Stimulated activated CD8-positive, alpha-beta memory T cell treated with anti-CD3 and anti-CD28 coated beads, Interleukin-12 subunit alpha, Interleukin-12 subunit beta, amount 100 ng/mL, for 24 hours (primary cell): ENCODE results near the gene ACO2.
A peak's percentile ranks its signal among the peaks of the same experiment; 100 is the strongest.
"Not testable (repeated sequence)": the region's sequence is repeated elsewhere in the genome, so short reads cannot be mapped to it uniquely, and the experiment has no call there.

Experiments used
- DNase-seq: peaks from one replicate; pipeline ENCODE4 v3.0.0-alpha.2; 2020; ENCODE audit errors: extremely low read depth

Gene ACO2

DNA sequence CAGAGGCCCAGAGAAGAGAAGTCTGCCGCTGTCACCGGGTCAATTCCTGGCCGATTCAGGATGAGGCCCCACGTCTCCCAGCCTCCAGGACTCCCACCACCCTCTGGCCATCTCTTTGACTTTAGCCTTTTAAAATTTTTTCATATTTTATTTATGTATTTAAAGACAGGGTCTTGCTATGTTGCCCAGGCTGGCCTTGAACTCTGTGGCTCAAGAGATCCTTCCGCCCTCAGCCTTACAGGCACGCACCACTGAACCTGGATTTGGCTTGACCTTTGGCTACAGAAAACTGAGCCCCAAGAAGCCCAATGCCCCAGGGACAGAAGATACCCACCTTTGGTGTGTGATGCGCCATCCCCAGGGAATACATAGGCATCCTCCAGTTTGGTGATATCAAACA is 71.4 kb downstream of the ACO2 start:
- no peak for DNase-seq

DNA sequence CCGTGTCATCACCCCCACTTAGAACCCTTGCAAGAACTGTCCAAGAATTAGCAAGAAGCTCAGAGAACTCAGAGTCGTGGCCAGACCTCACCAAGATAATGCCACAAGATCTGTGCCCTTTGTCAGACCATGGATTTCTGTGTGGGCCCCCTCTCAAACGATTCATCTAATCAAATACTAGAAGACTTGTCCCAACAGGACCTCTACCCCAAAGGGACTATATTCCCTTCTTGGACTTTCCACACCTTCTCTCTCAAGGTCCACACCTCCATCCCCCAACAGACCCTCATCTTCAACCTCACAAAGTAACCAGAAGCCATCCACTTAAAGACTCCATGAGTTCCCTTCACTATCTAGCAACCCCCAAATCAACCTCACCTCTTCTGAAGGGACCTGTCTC is 72.6 kb downstream of the ACO2 start:
- DNase-seq = no peak

DNA sequence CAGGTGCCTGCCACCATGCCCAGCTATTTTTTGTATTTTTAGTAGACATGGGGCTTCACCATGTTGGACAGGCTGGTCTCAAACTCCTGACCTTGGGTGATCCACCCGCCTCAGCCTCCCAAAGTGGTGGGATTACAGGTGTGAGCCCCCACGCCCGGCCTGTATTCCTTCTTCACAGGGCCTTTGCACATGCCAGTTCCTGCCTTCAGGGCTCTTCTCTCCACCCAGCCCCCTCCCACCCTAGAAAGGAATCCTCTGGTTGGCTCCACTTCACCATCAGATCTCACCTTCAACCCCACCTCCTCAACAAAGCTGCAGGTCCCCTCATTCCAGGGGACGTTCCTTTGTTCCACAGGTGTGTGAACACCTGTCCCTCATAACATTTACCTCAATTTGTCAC is 73.3 kb downstream of the ACO2 start:
- DNase-seq = no peak

DNA sequence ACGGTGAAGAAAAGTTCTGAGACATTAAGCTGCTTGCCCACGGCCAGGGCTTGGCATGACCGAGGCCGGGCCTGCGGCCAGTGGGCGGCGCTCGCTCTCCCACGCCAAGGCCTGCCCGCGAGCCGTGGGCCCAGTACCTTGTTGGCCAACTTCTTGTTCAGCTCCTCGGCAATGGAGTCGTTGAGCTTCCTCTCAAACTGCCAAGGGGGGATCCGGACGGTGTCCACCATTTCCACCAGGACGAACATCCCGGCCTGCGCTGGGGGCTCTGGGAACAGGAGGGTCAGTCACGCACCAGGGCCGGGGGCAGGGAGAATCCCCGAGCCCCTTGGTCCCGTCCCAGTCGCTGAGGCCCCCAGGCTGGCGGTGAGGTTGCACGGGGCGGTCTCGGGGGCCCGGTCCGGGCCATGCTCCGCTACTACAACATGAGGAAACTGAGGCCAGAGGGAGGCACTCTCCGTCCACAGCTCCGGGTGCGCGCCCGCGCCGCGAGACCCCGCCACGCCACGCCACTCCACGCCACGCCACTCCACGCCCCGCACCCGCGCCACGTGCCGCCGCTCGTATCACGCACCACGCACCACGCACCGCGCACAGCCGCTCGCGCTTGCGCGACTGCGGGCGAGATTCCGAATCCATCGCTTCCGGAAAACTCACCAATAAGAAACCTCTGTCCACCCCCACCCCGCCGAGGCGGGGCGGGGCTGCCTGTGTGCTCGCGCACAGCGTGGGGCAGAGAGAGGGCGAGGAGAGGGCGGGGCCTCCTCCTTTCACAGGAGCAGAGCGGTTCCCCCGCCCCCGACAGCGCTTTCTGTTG is 75.1 kb downstream of the ACO2 start, which contains the start of gene POLR3H:
TSS of gene POLR3H (minus strand) at position 617 of the 817 bp plus-strand sequence. CDS start at position 248, 369 bp downstream.
- DNase-seq = peak; percentile 96

DNA sequence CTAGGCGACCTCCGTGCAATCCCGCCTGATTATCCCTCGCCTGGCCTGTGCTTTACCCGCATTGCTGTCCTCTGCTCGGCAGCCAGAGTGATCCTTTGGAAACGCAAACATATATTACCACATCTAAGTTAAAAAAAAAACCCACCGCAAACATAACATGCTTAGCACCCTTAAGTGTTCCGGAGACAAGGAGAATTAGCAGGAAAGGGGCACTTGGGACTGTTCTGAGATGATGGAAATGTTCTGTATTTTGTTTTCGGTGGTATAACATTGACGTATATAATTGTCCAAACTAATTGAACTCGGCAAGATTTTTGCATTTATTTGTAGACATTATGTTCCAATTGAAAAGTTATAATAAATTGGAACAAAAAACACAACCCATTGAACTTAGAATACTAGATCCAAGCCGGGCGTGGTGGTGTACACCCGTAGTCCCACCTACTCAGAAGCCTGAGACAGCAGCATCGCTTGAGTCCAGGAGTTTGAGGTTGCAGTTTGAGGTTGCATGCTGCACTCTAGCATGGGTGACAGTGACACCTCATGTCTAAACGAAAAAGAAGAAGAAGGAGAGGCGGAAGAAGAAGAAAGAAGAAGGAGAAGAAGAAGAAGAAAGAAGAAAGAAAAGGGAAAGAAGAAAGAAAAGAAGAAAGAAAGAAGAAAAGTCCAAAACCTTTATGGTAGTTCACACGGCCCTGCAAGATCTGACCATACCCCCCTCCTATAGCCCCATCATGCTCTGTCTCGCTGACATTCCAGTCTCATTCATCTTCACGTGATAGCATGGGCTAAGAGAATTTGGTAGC is 76.0 kb downstream of the ACO2 start:
- no peak for DNase-seq

DNA sequence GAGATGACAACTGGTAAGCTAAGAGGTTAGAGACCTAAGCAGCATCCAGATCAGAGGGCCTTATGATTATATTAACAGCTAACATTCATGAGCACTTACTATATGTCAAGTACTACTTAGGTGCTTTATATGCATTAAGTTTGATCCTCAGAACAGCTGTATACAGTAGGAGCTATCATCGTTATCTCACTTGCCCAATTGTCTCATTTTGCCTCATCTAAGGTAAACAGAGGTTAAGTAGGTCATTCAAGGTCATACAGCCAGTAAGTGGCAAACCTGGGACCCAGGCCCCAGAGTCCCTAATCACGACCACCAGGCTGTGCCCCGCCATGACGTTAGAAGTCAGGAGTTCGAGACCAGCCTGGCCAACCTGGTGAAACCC is 79.9 kb downstream of the ACO2 start:
- DNase-seq = no peak

DNA sequence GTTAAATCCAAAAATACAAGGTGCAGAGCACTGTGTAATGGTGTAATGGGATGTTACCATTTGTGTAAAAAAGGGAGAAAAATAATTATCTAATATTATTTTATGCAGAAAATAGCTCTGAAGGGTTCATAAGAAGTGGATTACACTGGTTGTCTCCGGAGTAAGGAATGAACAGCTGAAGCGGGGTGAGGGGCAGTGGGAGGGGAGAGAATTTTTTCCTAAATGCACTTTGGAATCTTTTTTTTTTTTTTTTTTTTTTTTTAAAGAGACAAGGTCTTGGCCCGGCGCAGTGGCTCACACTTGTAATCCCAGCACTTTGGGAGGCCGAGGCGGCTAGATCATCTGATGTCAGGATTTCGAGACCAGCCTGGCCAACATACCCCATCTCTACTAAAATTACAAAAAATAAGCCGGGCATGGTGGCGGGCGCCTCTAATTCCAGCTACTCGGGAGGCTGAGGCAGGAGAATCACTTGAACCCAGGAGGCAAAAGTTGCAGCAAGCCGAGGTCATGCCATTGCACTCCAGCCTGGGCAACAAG is 82.1 kb downstream of the ACO2 start:
- DNase-seq = no peak

DNA sequence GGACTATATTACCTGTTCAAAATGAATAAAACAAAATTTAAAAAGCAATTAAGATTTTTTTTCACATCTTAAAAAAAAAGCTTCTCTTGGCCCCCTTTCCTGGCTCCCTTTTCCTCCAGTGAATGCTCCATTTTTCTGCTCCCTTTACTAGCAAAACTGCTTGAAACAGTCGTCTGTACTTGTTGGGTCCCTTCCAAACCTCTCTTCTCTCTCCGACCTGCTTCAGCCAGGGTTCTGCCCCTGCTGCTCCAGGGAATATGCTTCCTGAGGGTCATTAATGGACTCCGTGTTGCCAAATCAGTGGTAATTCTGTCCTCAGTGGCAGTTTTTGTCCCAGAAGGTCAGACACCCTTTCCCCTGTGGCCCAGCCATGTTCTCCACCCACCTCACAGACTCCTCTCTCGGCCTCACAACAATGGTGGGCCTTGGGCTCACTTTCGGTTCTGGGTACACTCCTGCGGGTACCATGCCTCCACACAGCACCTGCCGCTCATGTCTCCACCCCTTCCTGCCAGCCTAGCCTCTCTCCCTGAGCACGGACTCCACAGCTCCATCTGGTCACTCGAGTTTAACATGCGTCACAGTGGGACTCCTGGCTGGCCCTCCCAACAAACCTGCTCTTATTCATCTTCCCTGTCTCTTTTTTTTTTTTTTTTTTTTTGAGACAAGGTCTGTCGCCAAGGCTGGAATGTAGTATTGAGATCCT is 83.1 kb downstream of the ACO2 start:
- no peak for DNase-seq

DNA sequence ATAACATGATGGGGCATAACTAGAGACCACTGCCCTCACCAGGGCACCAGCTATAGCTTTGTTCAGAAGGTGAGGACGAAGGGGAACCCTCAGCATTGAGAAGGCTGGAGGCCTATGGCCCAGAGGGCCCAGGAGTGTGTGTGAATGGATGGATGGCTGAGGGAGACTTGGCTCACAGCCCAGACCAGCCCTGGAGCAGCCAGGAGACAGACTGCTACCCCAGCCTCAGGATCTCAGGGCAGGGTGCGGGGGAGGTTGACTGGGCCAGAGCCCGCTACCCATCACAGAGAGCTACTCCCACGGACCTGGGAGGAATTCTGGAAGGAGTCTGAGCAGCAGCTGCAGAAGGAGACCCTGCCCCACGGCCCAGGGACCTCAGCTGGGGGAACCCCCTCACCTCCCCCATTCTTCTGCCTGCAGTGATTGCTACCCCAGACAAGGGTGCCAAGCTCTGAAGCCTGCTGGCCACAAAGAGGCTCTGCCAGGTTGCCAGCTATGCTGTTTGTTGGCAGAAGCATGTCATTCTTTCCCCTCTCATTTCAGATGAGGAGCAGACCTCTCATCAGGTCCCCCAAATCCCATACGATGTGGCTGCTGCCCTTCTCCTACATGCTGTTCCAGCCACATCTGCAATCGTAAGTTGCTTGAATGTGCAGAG is 86.5 kb downstream of the ACO2 start:
- no peak for DNase-seq

DNA sequence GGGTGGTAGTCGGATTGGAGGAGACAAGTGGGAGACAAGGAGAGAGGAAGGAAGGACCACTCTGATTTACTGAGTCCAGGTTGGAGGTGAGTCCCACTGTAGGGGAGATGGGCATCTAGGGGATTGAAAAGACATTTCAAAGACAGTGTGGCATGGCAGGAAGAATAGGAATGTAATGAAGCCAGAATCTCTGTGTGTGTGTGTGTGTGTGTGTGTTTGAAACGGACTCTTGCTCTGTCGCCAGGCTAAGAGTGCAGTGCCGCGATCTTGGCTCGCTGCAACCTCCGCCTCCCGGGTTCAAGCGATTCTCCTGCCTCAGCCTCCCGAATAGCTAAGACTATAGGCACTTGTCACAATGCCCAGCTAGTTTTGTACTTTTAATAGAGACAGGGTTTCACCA is 87.6 kb downstream of the ACO2 start:
- no peak for DNase-seq

DNA sequence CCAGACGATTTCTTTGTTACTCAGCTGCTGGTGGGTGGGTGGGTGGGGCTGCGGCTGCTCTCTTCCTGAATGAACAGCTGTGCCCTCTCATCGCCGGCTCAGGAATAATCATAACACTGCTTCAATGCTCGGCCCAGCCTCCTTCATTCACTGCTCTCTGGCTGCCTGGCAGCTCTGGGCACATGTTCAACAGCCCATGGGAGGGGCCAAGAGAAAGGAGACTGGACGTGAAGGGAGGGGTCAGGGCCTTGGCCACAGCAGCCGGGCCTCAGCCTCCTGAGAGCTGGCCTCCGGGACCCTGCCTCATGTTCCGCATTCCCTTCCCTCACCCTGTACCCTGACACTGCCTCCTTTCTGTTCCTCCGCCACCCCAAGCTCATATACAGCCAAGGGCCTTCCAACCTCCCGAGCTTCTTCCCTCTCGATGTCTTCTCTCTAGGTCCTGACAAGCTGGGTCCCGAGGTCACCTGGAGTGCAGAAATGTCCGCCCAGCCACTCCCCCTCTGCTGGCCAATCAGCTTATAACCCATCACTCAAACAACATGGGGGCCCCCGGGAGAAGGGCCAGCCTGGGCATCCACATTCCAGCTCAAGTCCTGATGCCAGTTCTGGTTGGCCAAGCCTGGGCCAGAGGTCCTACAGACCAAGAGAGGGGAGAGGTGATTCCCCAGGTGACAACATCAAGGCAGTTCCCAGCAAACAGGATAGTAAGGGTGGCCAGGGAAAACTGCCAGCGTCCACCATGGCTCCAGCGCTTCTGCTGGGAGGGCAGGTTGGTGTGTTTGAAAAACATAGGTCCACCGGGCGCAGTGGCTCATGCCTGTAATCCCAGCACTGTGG is 88.7 kb downstream of the ACO2 start:
- DNase-seq = no peak

DNA sequence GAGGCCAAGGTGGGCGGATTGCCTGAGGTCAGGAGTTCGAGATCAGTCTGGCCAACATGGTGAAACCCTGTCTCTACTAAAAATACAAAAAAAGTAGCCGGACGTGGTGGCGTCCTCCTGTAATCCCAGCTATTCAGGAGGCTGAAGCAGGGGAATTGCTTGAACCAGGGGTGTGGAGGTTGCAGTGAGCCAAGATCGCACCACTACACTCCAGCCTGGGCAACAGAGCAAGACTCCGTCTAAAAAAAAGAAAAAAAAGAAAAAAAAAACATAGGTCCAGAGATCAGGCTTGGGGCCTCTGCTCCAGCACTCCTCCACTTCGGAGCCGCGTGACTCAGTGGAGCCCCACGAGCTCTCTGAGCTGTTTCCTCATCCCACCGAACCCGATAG is 89.3 kb downstream of the ACO2 start:
- not testable (repeated sequence) for DNase-seq

DNA sequence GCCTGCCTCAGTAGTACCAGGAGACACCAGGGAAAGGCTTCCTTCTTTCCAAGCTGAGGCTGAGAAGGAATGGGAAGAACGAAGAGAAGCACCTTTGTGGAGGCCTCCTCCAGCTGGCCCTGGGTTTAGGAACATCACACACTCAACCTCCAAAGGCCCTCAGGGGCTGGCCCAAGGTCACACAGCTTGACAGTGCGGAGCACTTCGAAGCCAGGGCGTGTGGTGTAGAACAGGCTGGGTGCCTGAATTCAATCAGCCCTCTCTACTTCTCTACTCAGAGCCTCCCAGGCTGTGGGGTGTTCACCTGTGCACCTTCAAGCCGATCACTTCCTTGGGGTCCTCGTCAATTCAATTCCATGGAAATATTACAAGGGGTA is 91.2 kb downstream of the ACO2 start:
- no peak for DNase-seq

DNA sequence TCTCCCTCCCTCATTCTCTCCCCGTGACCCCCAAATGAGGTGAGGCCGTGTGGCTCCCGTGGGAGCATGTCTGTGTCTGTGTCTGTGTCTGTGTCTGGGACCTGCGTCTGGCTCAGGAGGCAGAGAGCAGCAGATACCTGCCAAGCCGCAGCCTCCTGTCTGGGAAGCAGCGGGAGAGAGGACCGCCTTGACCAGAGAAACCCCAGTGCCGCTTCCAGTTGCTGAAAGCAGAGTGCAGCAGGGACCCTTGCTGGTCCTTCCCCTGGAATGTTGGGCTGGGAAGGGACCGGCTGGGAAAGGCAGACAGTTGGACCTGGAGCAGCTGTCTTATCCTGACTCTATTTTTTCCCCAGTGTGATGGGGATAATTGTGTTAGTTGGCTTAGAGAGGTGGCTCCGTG is 92.4 kb downstream of the ACO2 start:
- DNase-seq = no peak

DNA sequence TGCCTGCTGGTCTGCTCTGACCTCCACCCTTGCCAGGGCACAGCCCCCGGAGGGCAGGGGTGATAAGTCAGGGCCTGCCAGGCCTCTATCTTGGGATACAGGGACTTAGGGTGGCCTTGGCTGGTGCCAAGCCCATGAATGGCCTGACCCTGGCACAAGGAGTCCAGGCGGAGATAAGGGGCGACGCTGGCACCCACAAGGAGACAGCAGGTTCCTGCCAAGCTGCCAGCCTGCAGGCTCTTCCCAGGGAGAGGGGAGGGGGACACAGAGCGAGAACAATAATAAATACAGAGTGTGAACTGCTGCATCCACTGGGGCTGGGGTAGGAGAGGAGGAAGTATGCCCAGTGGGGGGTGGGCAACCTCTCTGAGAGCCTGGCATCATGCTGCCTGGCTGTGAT is 92.9 kb downstream of the ACO2 start:
- no peak for DNase-seq

DNA sequence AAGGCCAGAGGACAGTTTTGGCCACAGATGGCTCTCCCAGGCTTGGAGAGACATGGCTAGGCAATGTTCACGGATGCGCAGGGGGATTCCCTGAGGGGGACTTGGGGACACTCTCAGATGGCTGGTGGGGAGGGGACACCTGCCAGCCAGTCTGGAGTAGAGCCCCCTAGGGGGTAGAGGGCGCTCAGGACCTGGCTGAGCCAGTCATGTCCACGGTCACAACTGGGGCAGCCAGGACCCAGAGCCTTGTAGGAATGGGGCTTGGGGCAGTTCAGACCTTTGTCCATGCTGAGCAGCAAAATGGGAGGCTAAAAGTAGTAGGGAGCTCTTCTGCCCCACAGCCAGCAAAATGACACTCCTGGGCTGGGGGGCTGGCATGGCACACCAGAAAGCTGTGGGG is 93.5 kb downstream of the ACO2 start:
- DNase-seq = no peak

DNA sequence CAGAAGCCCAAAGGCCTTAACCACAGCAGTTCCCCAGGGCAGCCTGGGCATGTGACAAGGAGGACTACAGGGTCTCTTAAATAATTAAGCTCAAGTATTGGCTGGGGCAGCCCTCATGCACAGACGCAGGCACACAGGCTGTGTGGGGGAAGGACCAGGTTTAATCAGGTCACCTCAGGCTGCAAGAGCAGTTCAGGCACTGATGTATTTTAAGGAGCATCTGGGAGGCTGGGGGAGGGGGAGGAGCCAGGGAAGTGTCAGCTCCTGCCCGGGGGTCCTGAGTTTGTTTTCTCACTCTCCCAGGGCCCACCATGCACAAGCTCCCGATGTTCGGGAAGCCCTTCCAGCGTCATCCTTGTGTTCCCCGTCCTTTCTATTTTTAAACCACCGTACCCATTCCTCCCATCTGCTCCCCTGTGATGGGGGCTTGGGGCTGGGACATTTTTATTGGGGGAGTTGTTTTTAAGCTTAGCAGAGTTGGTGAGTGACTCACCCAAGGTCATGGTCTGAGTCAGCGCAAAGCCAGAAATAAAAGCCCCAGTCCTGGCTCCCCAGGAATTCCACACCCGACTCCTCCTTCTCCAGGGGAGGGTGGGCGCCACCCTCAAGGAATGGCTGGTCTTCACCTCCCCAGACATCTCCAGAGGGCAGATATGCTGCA is 94.3 kb downstream of the ACO2 start:
- no peak for DNase-seq

DNA sequence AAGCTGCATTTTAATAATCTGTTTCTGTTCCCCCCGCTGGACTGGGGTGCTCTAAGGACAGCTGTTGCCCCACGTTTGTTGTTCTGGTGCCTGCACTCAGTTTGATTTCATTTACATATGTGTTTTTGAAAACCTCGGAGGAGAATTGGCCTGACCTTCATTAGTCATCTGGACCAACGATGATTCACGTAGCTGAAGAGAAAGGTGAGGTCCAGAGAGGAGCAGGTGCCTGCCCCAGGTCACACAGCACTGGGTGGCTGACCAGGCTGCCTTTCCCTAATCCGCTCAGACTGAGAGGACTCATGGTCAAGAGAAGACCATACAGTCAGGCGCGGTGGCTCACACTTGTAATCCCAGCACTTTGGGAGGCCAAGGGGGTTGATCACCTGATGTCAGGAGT is 95.6 kb downstream of the ACO2 start:
- no peak for DNase-seq

DNA sequence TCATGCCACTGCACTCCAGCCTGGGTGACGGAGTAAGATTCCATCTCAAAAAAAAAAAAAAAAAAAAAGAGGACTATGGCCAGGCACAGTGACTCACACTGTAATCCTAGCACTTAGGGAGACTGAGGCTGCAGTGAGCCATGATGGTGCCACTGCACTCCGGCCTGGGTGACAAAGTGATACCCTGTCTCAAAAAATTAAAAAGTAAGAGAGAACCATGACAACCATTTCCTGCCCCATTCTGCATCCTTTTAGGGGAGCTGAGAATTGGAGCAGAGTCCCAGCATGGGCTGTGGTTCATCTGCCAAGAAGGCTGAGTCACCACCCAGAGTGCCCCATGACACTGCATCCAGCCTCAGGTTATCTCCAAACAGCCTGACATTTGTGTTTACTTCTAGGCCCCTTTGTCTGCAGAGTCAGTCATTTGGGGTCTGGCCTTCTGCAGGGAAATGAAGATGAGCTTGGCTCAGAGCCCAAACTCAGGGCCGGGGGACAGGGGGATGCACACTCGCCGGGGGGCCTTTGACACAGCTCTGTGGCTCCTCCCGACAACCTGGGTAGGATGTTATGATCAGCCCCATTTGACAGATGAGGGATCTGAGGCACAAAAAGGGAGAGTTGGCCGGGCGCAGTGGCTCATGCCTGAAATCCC is 96.6 kb downstream of the ACO2 start:
- DNase-seq = no peak

DNA sequence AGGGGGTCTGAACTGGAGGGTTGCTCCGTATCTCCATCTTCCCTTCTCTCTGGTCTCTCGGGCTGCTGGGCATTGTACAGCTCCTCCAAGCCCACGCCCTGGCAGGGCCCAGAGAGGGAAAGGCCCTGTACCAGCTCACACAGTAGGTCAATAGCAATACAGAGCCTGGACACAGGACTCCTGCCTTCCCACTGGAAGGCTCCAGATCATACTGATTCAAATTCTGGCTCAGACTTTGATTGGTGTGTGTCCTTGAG is 98.5 kb downstream of the ACO2 start:
- no peak for DNase-seq
